HepG2 (cell line): ENCODE data around the gene SULT1E1. TPM values are rescaled to one million over a fixed set of nuclear protein-coding genes. Genes with fewer than 3 reads are reported as not detected.

Experiments
- ATAC-seq: fragments of 200-7000 bp; cut with Tn5 transposase; 3 replicates; pipeline ENCODE4 v1.9.1; 2020; ENCODE audit warnings: mild to moderate bottlenecking, moderate library complexity
- BruUV-seq: library from RNA; stranded (reverse); fragments of 400-500 nt; replicated peaks from 2 replicates; lab custom pipeline; 2021; lab: Mats Ljungman, UMichigan
- CTCF ChIA-PET: fragments of 300-600 bp; formaldehyde crosslinking; extraction: SDS; loops from one replicate; lab custom pipeline; 2021; ENCODE audit warnings: low total read pairs, inconsistent platforms, low intra/inter-chr PET ratio; lab: Yijun Ruan, JAX
- POLR2A ChIA-PET: fragments of 350-600 bp; sonication (Branson Sonifier 250); formaldehyde crosslinking; loops from one replicate; lab custom pipeline; 2020; ENCODE audit warnings: antibody characterized with exemption, inconsistent platforms; lab: Yijun Ruan, JAX
- DNase-seq: peaks from one replicate; pipeline ENCODE4 v3.0.0-alpha.2; 2015; ENCODE audit warnings: low spot score
- FAIRE-seq: peaks from 3 replicates; lab custom pipeline; 2011; peaks lifted over from hg19 to GRCh38; lab: Jason Lieb, UNC
- H2AFZ ChIP-seq: one replicate; pipeline ENCODE4 v1.6.1; 2011; ENCODE audit warnings: low read length, inconsistent platforms
- H3K27ac ChIP-seq: fragments of 300-600 bp; 3 replicates; pipeline ENCODE4 v1.8.0; 2011; ENCODE audit warnings: mixed run types, mild to moderate bottlenecking, mixed read lengths, low read length, inconsistent platforms; ENCODE audit not compliant: insufficient read depth; ENCODE audit errors: extremely low read length
- H3K27me3 ChIP-seq, 2 experiments: fragments of 200-600 bp in 1 of 2; 2 replicates in 1 of 2; 3 replicates in 1 of 2; pipeline versions ENCODE4 v1.6.0 to v1.8.0; 2011; ENCODE audit warnings: low read length in 2 of 2, mild to moderate bottlenecking in 2 of 2, moderate library complexity in 2 of 2, inconsistent platforms in 1 of 2; ENCODE audit not compliant: insufficient read depth in 2 of 2, control insufficient read depth in 1 of 2
- H3K36me3 ChIP-seq, 2 experiments: fragments of 200-600 bp in 1 of 2; replicated peaks in 1 of 2; 2 replicates in 1 of 2; 3 replicates in 1 of 2; pipeline versions ENCODE4 v1.5.1 to v1.8.0; 2011; ENCODE audit warnings: low read length in 2 of 2, inconsistent platforms in 1 of 2; ENCODE audit not compliant: insufficient read depth in 2 of 2, control insufficient read depth in 1 of 2
- H3K4me1 ChIP-seq: 2 replicates; pipeline ENCODE4 v1.5.1; 2012; ENCODE audit warnings: low read length, inconsistent platforms; ENCODE audit not compliant: insufficient read depth
- H3K4me2 ChIP-seq: 2 replicates; pipeline ENCODE4 v1.6.0; 2011; ENCODE audit warnings: low read depth, low read length, inconsistent platforms
- H3K4me3 ChIP-seq, 3 experiments: fragments of 200-600 bp in 1 of 3; sonication (generic), shearing (Covaris generic) in 1 of 3; replicated peaks in 1 of 3; 2 replicates each; pipeline ENCODE4 v1.5.1; 2011 to 2016; ENCODE audit warnings: low read length in 3 of 3, inconsistent platforms in 2 of 3, low read depth in 2 of 3, mild to moderate bottlenecking in 2 of 3, control low read depth in 1 of 3, mixed read lengths in 1 of 3; ENCODE audit not compliant: insufficient read depth in 1 of 3
- H3K79me2 ChIP-seq: one replicate; pipeline ENCODE4 v1.6.1; 2011; ENCODE audit warnings: low read length, inconsistent platforms; ENCODE audit not compliant: insufficient read depth
- H3K9ac ChIP-seq: 2 replicates; pipeline ENCODE4 v1.6.0; 2011; ENCODE audit warnings: mild to moderate bottlenecking, low read depth, low read length, inconsistent platforms; ENCODE audit not compliant: insufficient read depth
- H3K9me3 ChIP-seq: 2 replicates; pipeline ENCODE4 v1.5.1; 2012; ENCODE audit warnings: mild to moderate bottlenecking, low read length
- H4K20me1 ChIP-seq: 2 replicates; pipeline ENCODE4 v1.6.0; 2011; ENCODE audit warnings: inconsistent platforms, mild to moderate bottlenecking, low read length, moderate library complexity; ENCODE audit not compliant: insufficient read depth
- FOXO4 ChIP-seq: sonication (generic); formaldehyde crosslinking; conservative IDR thresholded peaks from 2 replicates; pipeline ENCODE4 v1.8.1; 2023; ENCODE audit warnings: missing genetic modification reagents
- FOXP4 ChIP-seq: sonication (generic); formaldehyde crosslinking; IDR thresholded peaks from 2 replicates; pipeline ENCODE4 v1.4.0; 2020; ENCODE audit warnings: missing genetic modification reagents
- GABPA ChIP-seq, 2 experiments: IDR thresholded peaks; 2 replicates each; pipeline ENCODE4 v1.6.1; 2011 to 2016; ENCODE audit warnings: low read depth in 2 of 2, low read length in 1 of 2, missing biosample characterization in 1 of 2, missing genetic modification characterization in 1 of 2
- HNF4A ChIP-seq: sonication (generic); formaldehyde crosslinking; IDR thresholded peaks from 2 replicates; pipeline ENCODE4 v1.4.0; 2020; ENCODE audit warnings: missing genetic modification reagents
- HNF4G ChIP-seq, 2 experiments: sonication (generic) in 1 of 2; formaldehyde crosslinking in 1 of 2; IDR thresholded peaks; 2 replicates each; pipeline versions ENCODE4 v1.4.0 to v1.6.1; 2011 to 2020; ENCODE audit warnings: borderline replicate concordance in 2 of 2, low read depth in 2 of 2, mild to moderate bottlenecking in 2 of 2, low read length in 1 of 2, missing genetic modification reagents in 1 of 2, moderate library complexity in 1 of 2
- ZBTB21 ChIP-seq: sonication (generic); formaldehyde crosslinking; IDR thresholded peaks from 2 replicates; pipeline ENCODE4 v1.4.0; 2020; ENCODE audit warnings: missing genetic modification reagents
- ZFP37 ChIP-seq: sonication (generic); formaldehyde crosslinking; IDR thresholded peaks from 2 replicates; pipeline ENCODE4 v1.4.0; 2020; ENCODE audit warnings: missing genetic modification reagents, borderline replicate concordance
- ZKSCAN1 ChIP-seq: fragments of 150-350 bp; IDR thresholded peaks from 2 replicates; pipeline ENCODE4 v1.6.1; 2014; ENCODE audit warnings: low read length
- ZNF256 ChIP-seq: sonication (generic); formaldehyde crosslinking; conservative IDR thresholded peaks from 2 replicates; pipeline ENCODE4 v1.4.0; 2020; ENCODE audit warnings: missing genetic modification reagents
- ZNF780A ChIP-seq: sonication (generic); formaldehyde crosslinking; IDR thresholded peaks from 2 replicates; pipeline ENCODE4 v1.8.0; 2022; ENCODE audit warnings: mild to moderate bottlenecking, missing genetic modification reagents, moderate library complexity
- WGBS: methylation state at CpG from one replicate; pipeline ENCODE4 v1.1.6; 2017; ENCODE audit warnings: low lambda C conversion rate; 5-methylcytosine and 5-hydroxymethylcytosine counted together
- in situ Hi-C: cut with HindIII; loops from 2 replicates; pipeline ENCODE4 v1.10.0; 2017; ENCODE audit warnings: low pct_unique_long_range_greater_than_20kb; ENCODE audit not compliant: extremely low pct_ligation_motif_present
- intact Hi-C: fragments of 100-400 bp; cut with micrococcal nuclease; formaldehyde crosslinking; loops from one replicate; pipeline ENCODE4 v1.10.0; 2022; ENCODE audit not compliant: unreplicated experiment
- polyA plus RNA-seq, 8 experiments: library from polyadenylated mRNA; depleted of rRNA in 3 of 8; stranded (reverse) in 7 of 8; unstranded in 1 of 8; fragments of >200 nt; fragmentation: Illumina TruSeq in 4 of 8; extraction: Trizol in 4 of 8; gene quantifications; 2 replicates each; pipeline versions ENCODE4 v1.2.1 to v1.2.3, GENCODE V29; 2011 to 2016; ENCODE audit warnings: low read depth in 4 of 8, missing spikeins in 1 of 8, mixed read lengths in 1 of 8; ENCODE audit not compliant: insufficient read depth in 1 of 8
- total RNA-seq, 5 experiments: library from RNA; depleted of rRNA; stranded (reverse); fragments of >200 nt; fragmentation: Illumina TruSeq; extraction: Trizol; gene quantifications; 2 replicates each; pipeline ENCODE4 v1.2.3, GENCODE V29; 2016; ENCODE audit warnings: low read depth in 1 of 5
- TF ChIP-seq, protein P1 (sequence below), 2 experiments: IDR thresholded peaks; 2 replicates each; pipeline ENCODE4 v1.6.1; 2011 to 2012; ENCODE audit warnings: low read length in 2 of 2, borderline replicate concordance in 1 of 2, low read depth in 1 of 2, mild to moderate bottlenecking in 1 of 2, moderate library complexity in 1 of 2
- TF ChIP-seq, protein P2 (sequence below): sonication (generic); formaldehyde crosslinking; IDR thresholded peaks from 2 replicates; pipeline ENCODE4 v1.4.0; 2020; ENCODE audit warnings: mild to moderate bottlenecking, missing genetic modification reagents

SULT1E1 gene
- total and polyA plus RNA-seq, 2 of the 13 experiments (the other 11 are each of a cell fraction or from before 2014, with no cell fraction given) = 1.7 to 3.9 TPM

DNA sequence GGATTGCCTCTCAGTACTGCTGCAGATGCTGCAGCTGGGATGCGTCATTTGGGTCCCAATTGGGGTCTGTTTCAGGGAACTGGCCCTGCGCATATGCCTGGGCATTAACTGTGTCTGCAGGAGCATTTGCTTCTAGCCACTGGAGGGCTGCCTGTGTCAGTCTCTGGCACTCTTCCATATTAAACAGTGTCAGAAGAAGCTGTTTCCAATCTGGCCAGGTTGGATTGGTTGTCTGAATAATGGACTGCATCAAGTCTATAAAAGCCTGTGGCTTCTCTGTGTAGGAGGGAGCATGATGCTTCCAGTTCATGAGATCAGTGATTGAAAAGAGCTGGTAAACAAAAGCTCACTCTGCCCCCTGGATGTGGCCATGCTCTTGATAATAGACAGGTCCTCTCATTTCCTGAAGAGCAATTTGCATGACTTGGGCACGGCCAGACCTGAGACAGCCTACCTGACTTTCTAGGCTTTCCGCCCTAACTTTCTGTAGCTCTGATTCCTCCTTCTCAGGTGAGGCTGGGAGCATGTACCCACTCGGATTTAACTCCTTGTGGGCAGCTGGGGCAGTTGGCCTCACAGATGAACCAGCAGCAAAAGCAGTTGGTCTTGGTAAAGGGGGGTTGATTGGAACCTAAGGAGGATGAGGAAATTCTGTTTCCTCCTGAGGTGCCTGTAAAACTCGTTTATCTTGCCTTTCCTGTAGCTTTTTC lies 29.2 kb downstream of the SULT1E1 start:
- POLR2A ChIA-PET = interaction anchor here (0.8 to 4.0 kb wide), 11 partner anchors 7 to 352 kb away, joined by 3 to 56 read pairs (median 3); partner anchors contain the start of gene SULT1E1
- Histone ChIP-seq H3K27ac (peak overlapping the region; percentile 93), H4K20me1 (no peaks in the 10 kb centered on the region), H3K79me2 (peaks cover 3% of the 10 kb centered on the region), H3K9me3 (peaks cover 5% of the 10 kb centered on the region; the same call in 1 of the 2 replicates), H3K4me2 (peak overlapping the region; percentile 68), H3K36me3 (no peaks in the 10 kb centered on the region), H3K4me3 (no peak overlapping the region), H3K9ac (peak overlapping the region; percentile 35; the same call in 1 of the 2 replicates), H2AFZ (no peak overlapping the region), H3K27me3 (no peaks in the 10 kb centered on the region), H3K4me1 (peaks cover 82% of the 10 kb centered on the region)
- DNase-seq (peak; percentile 81), FAIRE-seq (no peak), ATAC-seq (peak; percentile 54)
- no TSS peak for BruUV-seq
- intact Hi-C loops = no loop called here
- CTCF ChIA-PET = interaction anchor here (1.9 kb wide), 1 partner anchor 141 kb away, joined by 6 read pairs; no protein-coding TSS in a partner anchor
- in situ Hi-C loops = loop anchor here (5.0 kb wide), 1 partner anchor 352 kb away; no protein-coding TSS in a partner anchor
- WGBS = 59% methylated on average over 6 of the region's 6 CpGs
- no peak for TF ChIP-seq FOXO4 (CRISPR knock-in tag)
- TF ChIP-seq HNF4A (CRISPR knock-in tag) = peak; percentile 28; the same call in 1 of the 2 replicates
- TF ChIP-seq ZNF780A (CRISPR knock-in tag) = no peak
- no peak for TF ChIP-seq ZKSCAN1
- no peak for TF ChIP-seq ZBTB21
- TF ChIP-seq, protein P1, sequence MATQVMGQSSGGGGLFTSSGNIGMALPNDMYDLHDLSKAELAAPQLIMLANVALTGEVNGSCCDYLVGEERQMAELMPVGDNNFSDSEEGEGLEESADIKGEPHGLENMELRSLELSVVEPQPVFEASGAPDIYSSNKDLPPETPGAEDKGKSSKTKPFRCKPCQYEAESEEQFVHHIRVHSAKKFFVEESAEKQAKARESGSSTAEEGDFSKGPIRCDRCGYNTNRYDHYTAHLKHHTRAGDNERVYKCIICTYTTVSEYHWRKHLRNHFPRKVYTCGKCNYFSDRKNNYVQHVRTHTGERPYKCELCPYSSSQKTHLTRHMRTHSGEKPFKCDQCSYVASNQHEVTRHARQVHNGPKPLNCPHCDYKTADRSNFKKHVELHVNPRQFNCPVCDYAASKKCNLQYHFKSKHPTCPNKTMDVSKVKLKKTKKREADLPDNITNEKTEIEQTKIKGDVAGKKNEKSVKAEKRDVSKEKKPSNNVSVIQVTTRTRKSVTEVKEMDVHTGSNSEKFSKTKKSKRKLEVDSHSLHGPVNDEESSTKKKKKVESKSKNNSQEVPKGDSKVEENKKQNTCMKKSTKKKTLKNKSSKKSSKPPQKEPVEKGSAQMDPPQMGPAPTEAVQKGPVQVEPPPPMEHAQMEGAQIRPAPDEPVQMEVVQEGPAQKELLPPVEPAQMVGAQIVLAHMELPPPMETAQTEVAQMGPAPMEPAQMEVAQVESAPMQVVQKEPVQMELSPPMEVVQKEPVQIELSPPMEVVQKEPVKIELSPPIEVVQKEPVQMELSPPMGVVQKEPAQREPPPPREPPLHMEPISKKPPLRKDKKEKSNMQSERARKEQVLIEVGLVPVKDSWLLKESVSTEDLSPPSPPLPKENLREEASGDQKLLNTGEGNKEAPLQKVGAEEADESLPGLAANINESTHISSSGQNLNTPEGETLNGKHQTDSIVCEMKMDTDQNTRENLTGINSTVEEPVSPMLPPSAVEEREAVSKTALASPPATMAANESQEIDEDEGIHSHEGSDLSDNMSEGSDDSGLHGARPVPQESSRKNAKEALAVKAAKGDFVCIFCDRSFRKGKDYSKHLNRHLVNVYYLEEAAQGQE (IDR thresholded peaks at IDR 0.05; ENCODE audit: borderline replicate concordance in 1 of 2, low read depth in 1 of 2, low read length in 2 of 2) = no peak
- TF ChIP-seq ZFP37 (CRISPR knock-in tag) = no peak
- TF ChIP-seq, protein P2, sequence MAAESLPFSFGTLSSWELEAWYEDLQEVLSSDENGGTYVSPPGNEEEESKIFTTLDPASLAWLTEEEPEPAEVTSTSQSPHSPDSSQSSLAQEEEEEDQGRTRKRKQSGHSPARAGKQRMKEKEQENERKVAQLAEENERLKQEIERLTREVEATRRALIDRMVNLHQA (CRISPR knock-in tag) = no peak
- no peak for TF ChIP-seq HNF4G (IDR thresholded peaks at IDR 0.05; ENCODE audit: borderline replicate concordance, low read depth, low read length)
- no peak for TF ChIP-seq HNF4G (CRISPR knock-in tag; IDR thresholded peaks at IDR 0.05; ENCODE audit: borderline replicate concordance, low read depth)
- TF ChIP-seq ZNF256 (CRISPR knock-in tag) = no peak
- TF ChIP-seq GABPA (IDR thresholded peaks at IDR 0.05; ENCODE audit: low read depth, low read length) = no peak
- no peak for TF ChIP-seq GABPA (CRISPR knock-in tag; IDR thresholded peaks at IDR 0.05; ENCODE audit: low read depth)
- peak; percentile 72 for TF ChIP-seq FOXP4 (CRISPR knock-in tag)
